ENCODE measurements around the gene NUDT1.

NUDT1 gene

DNA sequence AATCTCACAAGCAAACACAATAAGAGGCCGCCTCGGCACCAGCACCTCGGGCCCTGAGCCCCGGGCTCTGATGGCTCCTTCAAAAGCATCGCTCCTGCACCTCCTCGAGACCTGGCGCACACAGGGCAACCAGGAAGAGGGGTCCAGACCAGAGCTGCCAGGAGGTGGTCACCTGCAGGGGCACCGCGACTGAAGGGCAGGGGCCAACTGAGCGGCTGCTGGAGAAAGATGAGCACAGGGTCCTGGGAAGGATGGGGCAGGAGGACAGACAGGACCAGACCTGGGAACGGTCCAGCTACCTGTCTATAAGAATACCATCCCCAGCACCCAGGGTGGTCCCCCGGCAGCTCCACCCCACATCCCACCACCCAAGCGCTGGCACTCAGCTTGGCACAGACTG is 30.1 kb upstream of the NUDT1 start:
- Histone ChIP-seq H3K36me3 (ENCODE audit: insufficient read depth) (peaks cover 4% of the 10 kb centered on the region; the same call in 1 of the 2 replicates), H3K27me3 (ENCODE audit: insufficient read depth, low read depth) (no peaks in the 10 kb centered on the region), H3K9ac (no peak overlapping the region), H4K20me1 (ENCODE audit: insufficient read depth) (no peaks in the 10 kb centered on the region), H3K79me2 (ENCODE audit: insufficient read depth, low read depth) (no peaks in the 10 kb centered on the region), H3K4me2 (no peak overlapping the region), H3K4me3 (IDR thresholded peaks at IDR 0.05; ENCODE audit: insufficient read depth, low read depth, low read length) (no peak overlapping the region), H3K4me1 (ENCODE audit: low read depth, poor library complexity, severe bottlenecking) (no peaks in the 10 kb centered on the region), H3K27ac (no peak overlapping the region), H2AFZ (ENCODE audit: low read depth) (no peak overlapping the region)
- no peak for TF ChIP-seq CTCF (conservative IDR thresholded peaks at IDR 0.05; ENCODE audit: low read depth, low read length)

GRCh38 chr7:2212906-2213305 is 29.1 kb upstream of the NUDT1 start:
- Histone ChIP-seq H3K79me2 (ENCODE audit: insufficient read depth, low read depth) (no peaks in the 10 kb centered on the region), H3K36me3 (ENCODE audit: insufficient read depth) (peaks cover 10% of the 10 kb centered on the region; the same call in 1 of the 2 replicates), H3K4me1 (ENCODE audit: low read depth, poor library complexity, severe bottlenecking) (no peaks in the 10 kb centered on the region), H3K27ac (no peak overlapping the region), H4K20me1 (ENCODE audit: insufficient read depth) (no peaks in the 10 kb centered on the region), H2AFZ (ENCODE audit: low read depth) (no peak overlapping the region), H3K4me2 (no peak overlapping the region), H3K4me3 (IDR thresholded peaks at IDR 0.05; ENCODE audit: insufficient read depth, low read depth, low read length) (no peak overlapping the region), H3K27me3 (ENCODE audit: insufficient read depth, low read depth) (no peaks in the 10 kb centered on the region), H3K9ac (no peak overlapping the region)
- TF ChIP-seq CTCF (conservative IDR thresholded peaks at IDR 0.05; ENCODE audit: low read depth, low read length) = no peak

- Histone ChIP-seq H3K4me2 (no peak overlapping the region), H2AFZ (ENCODE audit: low read depth) (no peak overlapping the region), H3K4me1 (ENCODE audit: low read depth, poor library complexity, severe bottlenecking) (no peaks in the 10 kb centered on the region), H3K4me3 (IDR thresholded peaks at IDR 0.05; ENCODE audit: insufficient read depth, low read depth, low read length) (no peak overlapping the region), H3K79me2 (ENCODE audit: insufficient read depth, low read depth) (no peaks in the 10 kb centered on the region), H3K9ac (no peak overlapping the region), H3K27me3 (ENCODE audit: insufficient read depth, low read depth) (no peaks in the 10 kb centered on the region), H4K20me1 (ENCODE audit: insufficient read depth) (no peaks in the 10 kb centered on the region), H3K36me3 (ENCODE audit: insufficient read depth) (peaks cover 10% of the 10 kb centered on the region; the same call in 1 of the 2 replicates), H3K27ac (no peak overlapping the region)
- no peak for TF ChIP-seq CTCF (conservative IDR thresholded peaks at IDR 0.05; ENCODE audit: low read depth, low read length)
Measured at GRCh38 chr7:2213551-2214215, 28.3 kb upstream of the NUDT1 start.

DNA sequence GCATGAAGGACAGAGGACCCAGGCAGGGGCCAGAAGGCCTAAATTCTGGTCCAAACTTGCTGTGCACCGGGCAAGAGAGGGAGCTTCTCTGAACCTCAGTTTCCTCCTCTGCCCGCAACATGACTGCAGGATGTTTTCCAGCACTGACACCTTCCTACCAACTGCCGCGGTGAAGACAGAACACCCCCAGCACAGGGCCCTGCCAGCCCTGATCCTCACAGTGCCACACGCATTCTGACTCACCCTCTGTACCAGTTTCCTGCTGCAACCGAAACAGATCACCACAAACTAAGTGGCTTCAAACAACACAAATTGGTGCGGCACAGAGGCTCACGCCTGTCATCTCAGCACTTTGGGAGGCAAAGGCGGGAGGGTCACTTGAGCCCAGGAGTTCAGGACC is 27.4 kb upstream of the NUDT1 start:
- TF ChIP-seq CTCF (conservative IDR thresholded peaks at IDR 0.05; ENCODE audit: low read depth, low read length) = no peak
- Histone ChIP-seq H3K27ac (no peak overlapping the region), H2AFZ (ENCODE audit: low read depth) (no peak overlapping the region), H3K4me2 (no peak overlapping the region), H3K27me3 (ENCODE audit: insufficient read depth, low read depth) (no peaks in the 10 kb centered on the region), H3K79me2 (ENCODE audit: insufficient read depth, low read depth) (no peaks in the 10 kb centered on the region), H4K20me1 (ENCODE audit: insufficient read depth) (no peaks in the 10 kb centered on the region), H3K4me1 (ENCODE audit: low read depth, poor library complexity, severe bottlenecking) (no peaks in the 10 kb centered on the region), H3K36me3 (ENCODE audit: insufficient read depth) (peaks cover 10% of the 10 kb centered on the region; the same call in 1 of the 2 replicates), H3K4me3 (IDR thresholded peaks at IDR 0.05; ENCODE audit: insufficient read depth, low read depth, low read length) (no peak overlapping the region), H3K9ac (no peak overlapping the region)
